Measurements from ENCODE around the gene ARHGDIB. TPM values are rescaled to one million over a fixed set of nuclear protein-coding genes. Genes with fewer than 3 reads are reported as not detected.

The ARHGDIB gene
- total RNA-seq, 1 experiment from 2014 or later, result 1.6 TPM

DNA sequence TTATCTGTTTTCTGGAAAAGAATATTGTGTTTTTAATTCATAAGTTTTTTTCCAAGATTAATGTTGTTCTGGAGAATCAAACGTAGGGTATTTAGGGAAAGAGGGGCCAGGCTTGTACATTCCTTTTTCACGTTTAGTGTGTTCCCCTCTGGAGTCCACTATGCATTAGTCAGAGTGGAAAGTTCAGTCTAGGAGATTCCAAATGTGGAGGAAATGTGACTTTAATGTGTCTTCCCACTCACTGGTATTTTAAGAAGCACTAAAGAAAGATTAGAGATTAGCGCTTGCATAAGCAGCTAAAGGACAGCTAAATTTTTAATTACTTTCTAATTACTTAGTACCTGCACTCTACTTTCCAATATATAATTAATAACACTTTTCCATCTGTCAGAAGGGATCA lies 7.1 kb upstream of the ARHGDIB start:
- Mint-ChIP-seq H3K27ac (no peak overlapping the region), H3K27me3 (ENCODE audit: low read depth) (no peaks in the 10 kb centered on the region), H3K4me1 (no peaks in the 10 kb centered on the region), H3K4me3 (no peak overlapping the region), H3K36me3 (no peaks in the 10 kb centered on the region), H3K9me3 (no peaks in the 10 kb centered on the region)
- ChIA-PET CTCF (interaction anchor here (0.9 kb wide), 1 partner anchor 30 kb away, joined by 3 read pairs; the partner anchor contains the start of gene ERP27), POLR2A (no interaction called here)
- no peak for TF ChIP-seq TCF7 (CRISPR knock-in tag; IDR thresholded peaks at IDR 0.05; ENCODE audit: low read depth)
- TF ChIP-seq, protein P1, sequence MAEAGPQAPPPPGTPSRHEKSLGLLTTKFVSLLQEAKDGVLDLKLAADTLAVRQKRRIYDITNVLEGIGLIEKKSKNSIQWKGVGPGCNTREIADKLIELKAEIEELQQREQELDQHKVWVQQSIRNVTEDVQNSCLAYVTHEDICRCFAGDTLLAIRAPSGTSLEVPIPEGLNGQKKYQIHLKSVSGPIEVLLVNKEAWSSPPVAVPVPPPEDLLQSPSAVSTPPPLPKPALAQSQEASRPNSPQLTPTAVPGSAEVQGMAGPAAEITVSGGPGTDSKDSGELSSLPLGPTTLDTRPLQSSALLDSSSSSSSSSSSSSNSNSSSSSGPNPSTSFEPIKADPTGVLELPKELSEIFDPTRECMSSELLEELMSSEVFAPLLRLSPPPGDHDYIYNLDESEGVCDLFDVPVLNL (CRISPR knock-in tag; IDR thresholded peaks at IDR 0.05; ENCODE audit: borderline replicate concordance, low read depth), result no peak
- TF ChIP-seq SOX15 (CRISPR knock-in tag; IDR thresholded peaks at IDR 0.05), result no peak
- TF ChIP-seq, protein P2, sequence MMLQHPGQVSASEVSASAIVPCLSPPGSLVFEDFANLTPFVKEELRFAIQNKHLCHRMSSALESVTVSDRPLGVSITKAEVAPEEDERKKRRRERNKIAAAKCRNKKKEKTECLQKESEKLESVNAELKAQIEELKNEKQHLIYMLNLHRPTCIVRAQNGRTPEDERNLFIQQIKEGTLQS (CRISPR knock-in tag; conservative IDR thresholded peaks at IDR 0.05), result no peak
- DNase-seq (ENCODE audit: low spot score), result no peak
- ATAC-seq, result no peak

DNA sequence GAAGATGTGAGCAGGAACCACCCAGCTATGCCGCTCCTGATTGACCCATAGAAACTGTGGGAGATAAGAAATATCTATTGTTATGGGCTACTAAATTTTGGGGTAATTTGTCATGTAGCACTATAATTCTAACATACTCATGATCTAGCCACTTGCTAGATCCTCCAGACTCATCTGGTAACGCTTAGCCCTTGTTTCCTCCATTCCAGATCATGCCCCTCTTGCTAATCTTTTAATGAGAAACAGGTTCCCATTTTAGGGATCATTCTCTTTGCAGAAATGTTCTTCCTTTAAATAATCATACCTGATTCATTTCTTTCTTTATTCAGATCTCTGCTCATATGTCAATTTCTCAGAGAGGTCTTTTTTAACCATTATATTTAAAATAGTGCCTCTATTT lies 3.8 kb upstream of the ARHGDIB start:
- Mint-ChIP-seq H3K9me3 (no peaks in the 10 kb centered on the region), H3K27me3 (ENCODE audit: low read depth) (no peaks in the 10 kb centered on the region), H3K36me3 (no peaks in the 10 kb centered on the region), H3K27ac (no peak overlapping the region), H3K4me3 (no peak overlapping the region), H3K4me1 (peaks cover 11% of the 10 kb centered on the region)
- CTCF ChIA-PET, result no interaction called here
- POLR2A ChIA-PET, result interaction anchor here (0.5 kb wide), 1 partner anchor 122 kb away, joined by 3 read pairs; no protein-coding TSS in a partner anchor
- no peak for DNase-seq (ENCODE audit: low spot score)
- TF ChIP-seq, protein P3, sequence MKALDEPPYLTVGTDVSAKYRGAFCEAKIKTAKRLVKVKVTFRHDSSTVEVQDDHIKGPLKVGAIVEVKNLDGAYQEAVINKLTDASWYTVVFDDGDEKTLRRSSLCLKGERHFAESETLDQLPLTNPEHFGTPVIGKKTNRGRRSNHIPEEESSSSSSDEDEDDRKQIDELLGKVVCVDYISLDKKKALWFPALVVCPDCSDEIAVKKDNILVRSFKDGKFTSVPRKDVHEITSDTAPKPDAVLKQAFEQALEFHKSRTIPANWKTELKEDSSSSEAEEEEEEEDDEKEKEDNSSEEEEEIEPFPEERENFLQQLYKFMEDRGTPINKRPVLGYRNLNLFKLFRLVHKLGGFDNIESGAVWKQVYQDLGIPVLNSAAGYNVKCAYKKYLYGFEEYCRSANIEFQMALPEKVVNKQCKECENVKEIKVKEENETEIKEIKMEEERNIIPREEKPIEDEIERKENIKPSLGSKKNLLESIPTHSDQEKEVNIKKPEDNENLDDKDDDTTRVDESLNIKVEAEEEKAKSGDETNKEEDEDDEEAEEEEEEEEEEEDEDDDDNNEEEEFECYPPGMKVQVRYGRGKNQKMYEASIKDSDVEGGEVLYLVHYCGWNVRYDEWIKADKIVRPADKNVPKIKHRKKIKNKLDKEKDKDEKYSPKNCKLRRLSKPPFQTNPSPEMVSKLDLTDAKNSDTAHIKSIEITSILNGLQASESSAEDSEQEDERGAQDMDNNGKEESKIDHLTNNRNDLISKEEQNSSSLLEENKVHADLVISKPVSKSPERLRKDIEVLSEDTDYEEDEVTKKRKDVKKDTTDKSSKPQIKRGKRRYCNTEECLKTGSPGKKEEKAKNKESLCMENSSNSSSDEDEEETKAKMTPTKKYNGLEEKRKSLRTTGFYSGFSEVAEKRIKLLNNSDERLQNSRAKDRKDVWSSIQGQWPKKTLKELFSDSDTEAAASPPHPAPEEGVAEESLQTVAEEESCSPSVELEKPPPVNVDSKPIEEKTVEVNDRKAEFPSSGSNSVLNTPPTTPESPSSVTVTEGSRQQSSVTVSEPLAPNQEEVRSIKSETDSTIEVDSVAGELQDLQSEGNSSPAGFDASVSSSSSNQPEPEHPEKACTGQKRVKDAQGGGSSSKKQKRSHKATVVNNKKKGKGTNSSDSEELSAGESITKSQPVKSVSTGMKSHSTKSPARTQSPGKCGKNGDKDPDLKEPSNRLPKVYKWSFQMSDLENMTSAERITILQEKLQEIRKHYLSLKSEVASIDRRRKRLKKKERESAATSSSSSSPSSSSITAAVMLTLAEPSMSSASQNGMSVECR (CRISPR knock-in tag; IDR thresholded peaks at IDR 0.05; ENCODE audit: borderline replicate concordance), result no peak
- no peak for TF ChIP-seq TP53 (CRISPR knock-in tag; IDR thresholded peaks at IDR 0.05)
- no peak for TF ChIP-seq SMAD3 (CRISPR knock-in tag; IDR thresholded peaks at IDR 0.05; ENCODE audit: borderline replicate concordance)
- TF ChIP-seq, protein P4, sequence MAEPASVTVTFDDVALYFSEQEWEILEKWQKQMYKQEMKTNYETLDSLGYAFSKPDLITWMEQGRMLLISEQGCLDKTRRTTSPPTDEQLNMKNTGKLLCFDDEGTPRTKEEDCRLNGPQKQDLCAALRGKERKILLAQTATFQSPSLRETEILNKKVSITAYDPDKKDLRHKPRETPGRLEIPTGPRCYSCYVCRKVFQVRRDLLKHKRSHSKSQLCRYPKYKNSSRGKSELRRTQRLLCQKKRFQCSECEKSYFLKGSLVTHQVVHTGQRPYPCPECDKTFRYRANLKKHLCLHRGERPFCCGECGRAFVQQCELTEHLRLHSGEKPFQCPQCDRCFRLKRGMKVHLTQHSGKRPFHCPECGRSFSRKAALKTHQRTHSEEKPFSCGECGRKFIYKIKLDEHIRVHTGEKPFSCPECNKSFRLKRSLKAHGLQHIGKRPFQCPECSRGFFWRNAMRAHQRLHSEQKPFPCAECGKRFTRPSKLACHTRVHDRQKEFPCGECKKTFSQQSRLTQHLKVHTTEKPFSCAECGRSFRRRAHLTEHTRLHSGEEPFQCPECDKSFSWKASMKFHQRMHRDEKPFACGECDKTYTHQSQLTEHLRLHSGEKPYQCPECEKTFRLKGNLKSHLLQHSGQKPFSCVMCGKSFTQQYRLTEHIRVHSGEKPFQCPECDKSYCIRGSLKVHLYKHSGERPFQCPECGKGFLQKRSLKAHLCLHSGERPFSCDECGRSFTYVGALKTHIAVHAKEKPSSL (CRISPR knock-in tag; conservative IDR thresholded peaks at IDR 0.05), result no peak
- TF ChIP-seq, protein P5, sequence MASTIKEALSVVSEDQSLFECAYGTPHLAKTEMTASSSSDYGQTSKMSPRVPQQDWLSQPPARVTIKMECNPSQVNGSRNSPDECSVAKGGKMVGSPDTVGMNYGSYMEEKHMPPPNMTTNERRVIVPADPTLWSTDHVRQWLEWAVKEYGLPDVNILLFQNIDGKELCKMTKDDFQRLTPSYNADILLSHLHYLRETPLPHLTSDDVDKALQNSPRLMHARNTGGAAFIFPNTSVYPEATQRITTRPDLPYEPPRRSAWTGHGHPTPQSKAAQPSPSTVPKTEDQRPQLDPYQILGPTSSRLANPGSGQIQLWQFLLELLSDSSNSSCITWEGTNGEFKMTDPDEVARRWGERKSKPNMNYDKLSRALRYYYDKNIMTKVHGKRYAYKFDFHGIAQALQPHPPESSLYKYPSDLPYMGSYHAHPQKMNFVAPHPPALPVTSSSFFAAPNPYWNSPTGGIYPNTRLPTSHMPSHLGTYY (CRISPR knock-in tag; IDR thresholded peaks at IDR 0.05), result no peak
- no peak for TF ChIP-seq ZNF671 (CRISPR knock-in tag; IDR thresholded peaks at IDR 0.05)
- TF ChIP-seq, protein P2 (CRISPR knock-in tag; conservative IDR thresholded peaks at IDR 0.05), result no peak
- no peak for TF ChIP-seq PRRX2 (CRISPR knock-in tag; IDR thresholded peaks at IDR 0.05)
- TF ChIP-seq, protein P6, sequence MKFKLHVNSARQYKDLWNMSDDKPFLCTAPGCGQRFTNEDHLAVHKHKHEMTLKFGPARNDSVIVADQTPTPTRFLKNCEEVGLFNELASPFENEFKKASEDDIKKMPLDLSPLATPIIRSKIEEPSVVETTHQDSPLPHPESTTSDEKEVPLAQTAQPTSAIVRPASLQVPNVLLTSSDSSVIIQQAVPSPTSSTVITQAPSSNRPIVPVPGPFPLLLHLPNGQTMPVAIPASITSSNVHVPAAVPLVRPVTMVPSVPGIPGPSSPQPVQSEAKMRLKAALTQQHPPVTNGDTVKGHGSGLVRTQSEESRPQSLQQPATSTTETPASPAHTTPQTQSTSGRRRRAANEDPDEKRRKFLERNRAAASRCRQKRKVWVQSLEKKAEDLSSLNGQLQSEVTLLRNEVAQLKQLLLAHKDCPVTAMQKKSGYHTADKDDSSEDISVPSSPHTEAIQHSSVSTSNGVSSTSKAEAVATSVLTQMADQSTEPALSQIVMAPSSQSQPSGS (CRISPR knock-in tag; IDR thresholded peaks at IDR 0.05; ENCODE audit: borderline replicate concordance, low read depth), result no peak
- no peak for TF ChIP-seq SOX15 (CRISPR knock-in tag; IDR thresholded peaks at IDR 0.05)
- no peak for TF ChIP-seq EMX1 (CRISPR knock-in tag; IDR thresholded peaks at IDR 0.05)
- no peak for ATAC-seq

All from WTC11 (cell line).